ENCODE results near the gene ASF1A. TPM values are rescaled to one million over a fixed set of nuclear protein-coding genes. Genes with fewer than 3 reads are reported as not detected.

ASF1A gene
- total and polyA plus RNA-seq, 8 donors: 0.87 to 39.7 (median 14.5) TPM

- H3K4me1 ChIP-seq: peaks cover 14 to 66% (median 45%) of the 10 kb centered on the region in 4 donors
- H3K27ac ChIP-seq: peak overlapping the region; percentile 95 to 98 (median 97)
- H3K9me3 ChIP-seq: no peaks in the 10 kb centered on the region
- TF ChIP-seq POLR2AphosphoS5 (IDR thresholded peaks at IDR 0.05) (peak in 1 of 3 donors; percentile 63), EP300 (IDR thresholded peaks at IDR 0.05) (no peak)
- no peaks in the 10 kb centered on the region for H3K27me3 ChIP-seq
- peak overlapping the region; percentile 70 to 89 (median 82) for H3K4me3 ChIP-seq
- 0 to 1% (median 1%) methylated on average over 22 to 102 of the region's 102 CpGs for WGBS, 5 donors
- peaks cover 0 to 8% (median 3%) of the 10 kb centered on the region in 4 donors for H3K36me3 ChIP-seq
- peak; percentile 65 to 87 for DNase-seq
- intact Hi-C loops (cut with DNase I; ENCODE audit: low total_unique reads): no loop called here
Measured at GRCh38 chr6:118894425-118895260, 691 bp downstream of the ASF1A start.

- peak overlapping the region; percentile 70 to 89 (median 82) for H3K4me3 ChIP-seq
- no peak for DNase-seq
- no peak for TF ChIP-seq EP300 (IDR thresholded peaks at IDR 0.05)
- TF ChIP-seq POLR2AphosphoS5 (IDR thresholded peaks at IDR 0.05): no peak
- WGBS, 5 donors: 0 to 1% (median 0%) methylated on average over 11 of the region's 11 CpGs
- peak overlapping the region; percentile 95 to 98 (median 97) for H3K27ac ChIP-seq
- no peaks in the 10 kb centered on the region for H3K27me3 ChIP-seq
- intact Hi-C loops (cut with DNase I; ENCODE audit: low total_unique reads): no loop called here
- H3K36me3 ChIP-seq: peaks cover 0 to 14% (median 3%) of the 10 kb centered on the region in 4 donors
- no peaks in the 10 kb centered on the region for H3K9me3 ChIP-seq
- H3K4me1 ChIP-seq: peaks cover 18 to 72% (median 48%) of the 10 kb centered on the region in 4 donors
Measured at GRCh38 chr6:118895261-118895560, 1.3 kb downstream of the ASF1A start.

GRCh38 chr6:118895859-118896258, 1.9 kb downstream of the ASF1A start:
- intact Hi-C loops (cut with DNase I; ENCODE audit: low total_unique reads): no loop called here
- Histone ChIP-seq H3K4me3 (peak overlapping the region in 3 of 4 donors; percentile 70 to 85 (median 80)), H3K27ac (peak overlapping the region in 4 of 5 donors; percentile 3 to 98 (median 96)), H3K4me1 (peaks cover 22 to 78% (median 51%) of the 10 kb centered on the region in 4 donors), H3K36me3 (peaks cover 0 to 14% (median 3%) of the 10 kb centered on the region in 4 donors), H3K9me3 (no peaks in the 10 kb centered on the region), H3K27me3 (no peaks in the 10 kb centered on the region)
- WGBS, 5 donors: 32 to 45% (median 37%) methylated on average over 2 of the region's 2 CpGs
- DNase-seq: no peak
- TF ChIP-seq CTCF (IDR thresholded peaks at IDR 0.05) (no peak), POLR2A (IDR thresholded peaks at IDR 0.05) (no peak), EP300 (IDR thresholded peaks at IDR 0.05) (no peak), POLR2AphosphoS5 (IDR thresholded peaks at IDR 0.05) (no peak)

GRCh38 chr6:118896339-118897136, 2.6 kb downstream of the ASF1A start:
- peaks cover 0 to 14% (median 8%) of the 10 kb centered on the region in 4 donors for H3K36me3 ChIP-seq
- no peak overlapping the region for H3K4me3 ChIP-seq
- no peak for TF ChIP-seq EP300 (IDR thresholded peaks at IDR 0.05)
- peak in 3 of 7 experiments; percentile 12 to 32 (median 15) for TF ChIP-seq CTCF (IDR thresholded peaks at IDR 0.05)
- TF ChIP-seq POLR2A (IDR thresholded peaks at IDR 0.05): no peak
- no peak for TF ChIP-seq POLR2AphosphoS5 (IDR thresholded peaks at IDR 0.05)
- intact Hi-C loops (cut with DNase I; ENCODE audit: low total_unique reads): no loop called here
- H3K9me3 ChIP-seq: no peaks in the 10 kb centered on the region
- peaks cover 22 to 74% (median 50%) of the 10 kb centered on the region in 4 donors for H3K4me1 ChIP-seq
- DNase-seq: peak in 1 of 2 donors; percentile 39
- no peaks in the 10 kb centered on the region for H3K27me3 ChIP-seq
- 67 to 72% (median 71%) methylated on average over 5 of the region's 5 CpGs for WGBS, 5 donors
- peak overlapping the region in 3 of 5 donors; percentile 3 to 95 (median 44) for H3K27ac ChIP-seq

- Histone ChIP-seq H3K4me1 (peaks cover 13 to 66% (median 41%) of the 10 kb centered on the region in 4 donors), H3K4me3 (no peak overlapping the region), H3K27ac (no peak overlapping the region), H3K27me3 (no peaks in the 10 kb centered on the region), H3K36me3 (peaks cover 0 to 19% (median 10%) of the 10 kb centered on the region in 4 donors), H3K9me3 (no peaks in the 10 kb centered on the region)
- TF ChIP-seq POLR2AphosphoS5 (IDR thresholded peaks at IDR 0.05) (no peak), EP300 (IDR thresholded peaks at IDR 0.05) (no peak), POLR2A (IDR thresholded peaks at IDR 0.05) (no peak), CTCF (IDR thresholded peaks at IDR 0.05) (no peak)
- intact Hi-C loops (cut with DNase I; ENCODE audit: low total_unique reads): no loop called here
- DNase-seq: no peak
Measured at GRCh38 chr6:118897386-118897785, 3.4 kb downstream of the ASF1A start.

Measured in stomach (tissue), 9 donors.